Tibial nerve (tissue), 4 donors: Measurements from ENCODE around the gene TIMM13.

Experiments used
- EP300 ChIP-seq, 2 donors: sonication (generic); formaldehyde crosslinking; IDR thresholded peaks; one replicate each; pipeline ENCODE4 v1.6.1; 2017; ENCODE audit warnings: antibody characterized with exemption in 2 of 2, mild to moderate bottlenecking in 1 of 2
- POLR2A ChIP-seq, 2 donors: fragments of 450-650 bp; IDR thresholded peaks; one replicate each; pipeline ENCODE4 v1.6.1; 2017; ENCODE audit warnings: antibody characterized with exemption in 2 of 2, mild to moderate bottlenecking in 2 of 2, moderate library complexity in 2 of 2
- TF ChIP-seq, protein P1 (sequence below), 5 experiments: fragments of 200-600 bp in 3 of 5; fragments of 450-650 bp in 2 of 5; sonication (generic) in 3 of 5; IDR thresholded peaks; one replicate each; pipeline ENCODE4 v1.5.1; 2016 to 2019; ENCODE audit warnings: antibody characterized with exemption in 5 of 5, mild to moderate bottlenecking in 3 of 5, moderate library complexity in 2 of 5

GRCh38 chr19:2425622-2426581, 1.5 kb downstream of the TIMM13 start:
- TF ChIP-seq, protein P1, sequence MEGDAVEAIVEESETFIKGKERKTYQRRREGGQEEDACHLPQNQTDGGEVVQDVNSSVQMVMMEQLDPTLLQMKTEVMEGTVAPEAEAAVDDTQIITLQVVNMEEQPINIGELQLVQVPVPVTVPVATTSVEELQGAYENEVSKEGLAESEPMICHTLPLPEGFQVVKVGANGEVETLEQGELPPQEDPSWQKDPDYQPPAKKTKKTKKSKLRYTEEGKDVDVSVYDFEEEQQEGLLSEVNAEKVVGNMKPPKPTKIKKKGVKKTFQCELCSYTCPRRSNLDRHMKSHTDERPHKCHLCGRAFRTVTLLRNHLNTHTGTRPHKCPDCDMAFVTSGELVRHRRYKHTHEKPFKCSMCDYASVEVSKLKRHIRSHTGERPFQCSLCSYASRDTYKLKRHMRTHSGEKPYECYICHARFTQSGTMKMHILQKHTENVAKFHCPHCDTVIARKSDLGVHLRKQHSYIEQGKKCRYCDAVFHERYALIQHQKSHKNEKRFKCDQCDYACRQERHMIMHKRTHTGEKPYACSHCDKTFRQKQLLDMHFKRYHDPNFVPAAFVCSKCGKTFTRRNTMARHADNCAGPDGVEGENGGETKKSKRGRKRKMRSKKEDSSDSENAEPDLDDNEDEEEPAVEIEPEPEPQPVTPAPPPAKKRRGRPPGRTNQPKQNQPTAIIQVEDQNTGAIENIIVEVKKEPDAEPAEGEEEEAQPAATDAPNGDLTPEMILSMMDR (IDR thresholded peaks at IDR 0.05) = no peak
- TF ChIP-seq POLR2A (IDR thresholded peaks at IDR 0.05) (no peak), EP300 (IDR thresholded peaks at IDR 0.05) (no peak)
